ENCODE measurements around the gene MS4A2.

The MS4A2 gene

DNA sequence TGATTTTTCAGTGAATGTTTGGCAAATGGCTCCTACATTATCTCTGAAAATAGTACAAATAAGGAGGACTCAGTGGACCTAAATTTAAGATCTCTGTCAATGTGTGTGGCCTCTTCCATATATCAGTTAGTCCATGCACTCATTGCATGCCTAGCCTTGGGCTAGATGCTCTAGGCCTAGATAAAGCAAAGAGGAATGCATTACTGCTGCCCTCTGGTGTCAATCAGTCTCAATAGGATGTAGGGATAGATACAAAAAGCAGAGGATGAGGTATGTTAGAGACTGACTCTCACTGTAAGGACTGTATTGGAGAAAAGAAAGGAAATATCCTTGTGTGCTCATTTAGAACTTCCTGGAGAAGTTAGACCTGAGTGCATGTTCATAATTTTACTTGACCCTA lies 42.0 kb downstream of the MS4A2 start:
- no peak overlapping the region for H3K9ac ChIP-seq
- no peak overlapping the region for H3K4me3 ChIP-seq (ENCODE audit: low read depth, low read length)
- no peaks in the 10 kb centered on the region for H3K27me3 ChIP-seq (ENCODE audit: control insufficient read depth, insufficient read depth, low read length)
- H3K9me3 ChIP-seq (ENCODE audit: control insufficient read depth, low read length): no peaks in the 10 kb centered on the region
- no peak overlapping the region for H3K27ac ChIP-seq
- TF ChIP-seq, protein P1, sequence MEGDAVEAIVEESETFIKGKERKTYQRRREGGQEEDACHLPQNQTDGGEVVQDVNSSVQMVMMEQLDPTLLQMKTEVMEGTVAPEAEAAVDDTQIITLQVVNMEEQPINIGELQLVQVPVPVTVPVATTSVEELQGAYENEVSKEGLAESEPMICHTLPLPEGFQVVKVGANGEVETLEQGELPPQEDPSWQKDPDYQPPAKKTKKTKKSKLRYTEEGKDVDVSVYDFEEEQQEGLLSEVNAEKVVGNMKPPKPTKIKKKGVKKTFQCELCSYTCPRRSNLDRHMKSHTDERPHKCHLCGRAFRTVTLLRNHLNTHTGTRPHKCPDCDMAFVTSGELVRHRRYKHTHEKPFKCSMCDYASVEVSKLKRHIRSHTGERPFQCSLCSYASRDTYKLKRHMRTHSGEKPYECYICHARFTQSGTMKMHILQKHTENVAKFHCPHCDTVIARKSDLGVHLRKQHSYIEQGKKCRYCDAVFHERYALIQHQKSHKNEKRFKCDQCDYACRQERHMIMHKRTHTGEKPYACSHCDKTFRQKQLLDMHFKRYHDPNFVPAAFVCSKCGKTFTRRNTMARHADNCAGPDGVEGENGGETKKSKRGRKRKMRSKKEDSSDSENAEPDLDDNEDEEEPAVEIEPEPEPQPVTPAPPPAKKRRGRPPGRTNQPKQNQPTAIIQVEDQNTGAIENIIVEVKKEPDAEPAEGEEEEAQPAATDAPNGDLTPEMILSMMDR (IDR thresholded peaks at IDR 0.05): peak; percentile 31
- H3K36me3 ChIP-seq (ENCODE audit: control insufficient read depth, insufficient read depth, low read length): no peaks in the 10 kb centered on the region
- H3K4me1 ChIP-seq: no peaks in the 10 kb centered on the region
- H3K79me2 ChIP-seq: no peaks in the 10 kb centered on the region
- no peak overlapping the region for H3K4me2 ChIP-seq (ENCODE audit: low read length)
- H2AFZ ChIP-seq: no peak overlapping the region

DNA sequence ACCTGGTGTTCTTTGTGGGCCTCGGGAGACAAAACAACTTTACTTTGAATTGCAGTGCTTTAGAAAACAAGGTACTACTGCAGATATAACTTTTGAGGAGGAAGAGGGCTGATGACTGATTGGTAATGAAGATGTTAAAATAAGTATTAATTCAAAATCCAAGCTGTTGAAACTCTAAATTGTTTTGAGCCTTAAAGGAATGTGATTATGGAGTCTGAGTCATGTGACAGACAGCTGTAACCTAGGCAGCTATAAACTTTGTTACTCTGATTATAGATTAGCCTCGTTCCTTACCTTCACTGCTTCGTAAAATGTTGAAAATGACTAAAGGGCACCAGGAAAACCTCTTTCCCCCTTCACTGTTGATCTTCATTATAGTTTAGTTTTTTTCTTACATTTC lies 43.4 kb downstream of the MS4A2 start:
- no peaks in the 10 kb centered on the region for H3K9me3 ChIP-seq (ENCODE audit: control insufficient read depth, low read length)
- no peaks in the 10 kb centered on the region for H3K79me2 ChIP-seq
- no peaks in the 10 kb centered on the region for H3K4me1 ChIP-seq
- no peak overlapping the region for H3K27ac ChIP-seq
- H3K27me3 ChIP-seq (ENCODE audit: control insufficient read depth, insufficient read depth, low read length): no peaks in the 10 kb centered on the region
- no peak overlapping the region for H3K4me2 ChIP-seq (ENCODE audit: low read length)
- H3K9ac ChIP-seq: no peak overlapping the region
- H3K4me3 ChIP-seq (ENCODE audit: low read depth, low read length): no peak overlapping the region
- no peaks in the 10 kb centered on the region for H3K36me3 ChIP-seq (ENCODE audit: control insufficient read depth, insufficient read depth, low read length)
- TF ChIP-seq, protein P1 (IDR thresholded peaks at IDR 0.05): no peak
- no peak overlapping the region for H2AFZ ChIP-seq

DNA sequence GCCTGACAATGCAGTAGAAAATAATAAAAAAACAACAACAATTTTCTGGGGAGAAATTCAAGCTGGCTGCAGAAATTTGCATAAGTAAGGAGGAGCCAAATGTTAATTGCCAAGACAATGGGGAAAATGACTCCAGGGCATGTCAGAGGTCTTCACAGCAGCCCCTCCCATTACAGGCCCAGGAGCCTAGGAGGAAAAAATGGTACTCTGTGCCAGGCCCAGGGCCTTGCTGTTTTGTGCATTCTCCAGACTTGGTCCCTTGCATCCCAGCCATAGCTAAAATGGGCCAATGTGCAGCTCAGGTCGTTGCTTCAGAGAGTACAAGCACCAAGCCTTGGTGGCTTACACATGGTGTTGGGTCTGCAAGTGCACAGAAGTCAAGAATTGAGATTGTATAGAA lies 45.5 kb downstream of the MS4A2 start:
- Histone ChIP-seq H3K9me3 (ENCODE audit: control insufficient read depth, low read length) (no peaks in the 10 kb centered on the region), H3K79me2 (no peaks in the 10 kb centered on the region), H3K36me3 (ENCODE audit: control insufficient read depth, insufficient read depth, low read length) (no peaks in the 10 kb centered on the region), H3K4me1 (no peaks in the 10 kb centered on the region), H3K4me3 (ENCODE audit: low read depth, low read length) (no peak overlapping the region), H2AFZ (no peak overlapping the region), H3K27ac (no peak overlapping the region), H3K27me3 (ENCODE audit: control insufficient read depth, insufficient read depth, low read length) (no peaks in the 10 kb centered on the region), H3K9ac (no peak overlapping the region), H3K4me2 (ENCODE audit: low read length) (no peak overlapping the region)
- TF ChIP-seq, protein P1 (IDR thresholded peaks at IDR 0.05): no peak

DNA sequence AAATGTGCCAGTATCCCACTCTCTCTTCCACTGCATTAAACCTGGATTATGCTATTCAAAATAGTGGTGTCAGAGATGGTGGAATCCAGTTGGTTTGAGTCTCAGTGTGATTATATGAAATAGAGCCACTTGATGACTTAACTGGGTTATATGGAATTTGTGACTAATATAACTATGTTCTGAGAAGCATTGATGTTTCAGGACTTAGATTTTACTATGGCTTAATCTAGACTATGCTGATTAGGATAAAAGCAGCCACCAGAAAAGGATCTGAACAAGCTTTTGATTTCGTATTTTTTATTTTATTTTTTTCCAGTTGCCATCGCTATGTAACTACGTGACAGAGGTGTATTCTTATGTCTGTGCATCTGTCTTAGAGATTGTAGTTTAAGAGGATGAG lies 55.3 kb downstream of the MS4A2 start:
- no peak overlapping the region for H3K4me3 ChIP-seq (ENCODE audit: low read depth, low read length)
- no peaks in the 10 kb centered on the region for H3K4me1 ChIP-seq
- no peak overlapping the region for H3K27ac ChIP-seq
- H3K9ac ChIP-seq: no peak overlapping the region
- no peaks in the 10 kb centered on the region for H3K27me3 ChIP-seq (ENCODE audit: control insufficient read depth, insufficient read depth, low read length)
- TF ChIP-seq, protein P1 (IDR thresholded peaks at IDR 0.05): no peak
- H3K9me3 ChIP-seq (ENCODE audit: control insufficient read depth, low read length): no peaks in the 10 kb centered on the region
- no peaks in the 10 kb centered on the region for H3K79me2 ChIP-seq
- no peak overlapping the region for H3K4me2 ChIP-seq (ENCODE audit: low read length)
- no peak overlapping the region for H2AFZ ChIP-seq
- H3K36me3 ChIP-seq (ENCODE audit: control insufficient read depth, insufficient read depth, low read length): no peaks in the 10 kb centered on the region

DNA sequence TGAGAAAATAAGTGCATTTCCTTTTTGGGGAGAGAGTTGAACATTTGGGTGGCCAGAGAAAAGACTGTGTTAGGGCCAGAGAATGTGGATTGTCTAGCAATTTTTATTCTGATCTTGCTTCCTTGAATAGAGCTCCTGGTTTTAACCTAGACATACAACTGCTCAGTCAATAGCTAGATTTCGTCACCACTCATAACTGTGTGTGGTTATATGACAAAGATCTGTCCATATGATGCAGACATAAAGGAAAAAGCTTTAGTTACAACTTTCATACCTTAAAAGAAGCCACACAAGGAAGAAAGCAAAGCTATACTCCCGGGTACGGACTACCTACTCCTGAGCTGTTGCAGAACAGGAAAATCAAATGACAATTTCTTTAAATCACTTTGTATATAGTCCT lies 57.2 kb downstream of the MS4A2 start:
- no peaks in the 10 kb centered on the region for H3K36me3 ChIP-seq (ENCODE audit: control insufficient read depth, insufficient read depth, low read length)
- H3K4me2 ChIP-seq (ENCODE audit: low read length): no peak overlapping the region
- no peaks in the 10 kb centered on the region for H3K9me3 ChIP-seq (ENCODE audit: control insufficient read depth, low read length)
- H3K4me1 ChIP-seq: no peaks in the 10 kb centered on the region
- no peak overlapping the region for H3K27ac ChIP-seq
- TF ChIP-seq, protein P1 (IDR thresholded peaks at IDR 0.05): no peak
- no peak overlapping the region for H3K9ac ChIP-seq
- no peak overlapping the region for H2AFZ ChIP-seq
- H3K79me2 ChIP-seq: no peaks in the 10 kb centered on the region
- no peaks in the 10 kb centered on the region for H3K27me3 ChIP-seq (ENCODE audit: control insufficient read depth, insufficient read depth, low read length)
- no peak overlapping the region for H3K4me3 ChIP-seq (ENCODE audit: low read depth, low read length)
